NCI-H460 (cell line): Measurements from ENCODE around the gene MSMP. TPM values are rescaled to one million over a fixed set of nuclear protein-coding genes. Genes with fewer than 3 reads are reported as not detected.
A peak's percentile ranks its signal among the peaks of the same experiment; 100 is the strongest.

Experiments used
- DNase-seq: peaks from one replicate; pipeline ENCODE4 v3.0.0-alpha.2; 2016; ENCODE audit warnings: low read depth; ENCODE audit errors: extremely low read depth
- total RNA-seq: library from RNA; depleted of rRNA; stranded (reverse); fragments of >200 nt; shearing (Covaris generic); gene quantifications from 2 replicates; pipeline ENCODE4 v1.2.3, GENCODE V29; 2014

Gene MSMP
- total RNA-seq, 1 experiment from 2014 or later = 1.1 TPM

DNA sequence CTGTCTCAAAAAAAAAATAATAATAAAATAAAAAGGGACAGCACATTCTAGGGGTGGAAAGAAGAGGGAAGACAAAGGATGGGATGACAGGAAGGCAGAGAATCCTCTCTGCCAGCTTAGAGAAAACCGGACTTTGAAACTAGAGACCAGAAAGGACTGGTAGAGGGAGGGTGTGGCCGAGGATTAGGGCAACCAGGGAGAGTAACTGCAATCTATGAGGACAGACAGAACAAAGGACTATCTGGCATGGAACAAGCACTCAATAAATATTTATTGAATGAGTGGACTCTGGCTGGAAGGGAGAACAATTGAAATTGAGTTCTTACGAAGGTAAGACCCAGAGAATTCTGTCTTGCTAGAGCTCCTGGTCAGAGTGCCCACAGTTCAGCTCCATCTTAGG lies 7.5 kb downstream of the MSMP start:
- DNase-seq = no peak

DNA sequence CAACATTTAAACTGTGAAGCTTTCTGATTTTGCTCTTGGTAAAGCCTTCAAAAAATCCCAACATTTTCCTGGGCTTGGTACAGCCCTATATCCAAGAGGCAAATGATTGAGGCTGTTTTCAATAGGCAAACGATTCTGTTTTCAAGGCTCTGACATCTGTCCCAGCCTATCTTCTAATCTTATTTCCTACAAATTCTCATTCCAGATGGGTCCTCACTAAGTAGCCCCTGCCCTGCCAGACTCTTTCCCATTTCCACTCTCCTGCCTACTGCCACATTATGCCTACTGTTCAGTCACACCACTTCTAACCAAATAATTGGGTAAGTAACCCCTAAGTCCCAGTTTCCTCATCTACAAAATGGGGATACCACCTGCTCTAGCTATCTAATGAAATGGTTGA lies 8.5 kb downstream of the MSMP start:
- no peak for DNase-seq

GRCh38 chr9:35743880-35744518 lies 10.1 kb downstream of the MSMP start:
- no peak for DNase-seq

GRCh38 chr9:35743452-35743851 lies 10.6 kb downstream of the MSMP start:
- DNase-seq = no peak

GRCh38 chr9:35741740-35742139 lies 12.3 kb downstream of the MSMP start:
- DNase-seq = no peak

GRCh38 chr9:35740243-35740642 lies 13.8 kb downstream of the MSMP start:
- DNase-seq = no peak

- DNase-seq = no peak
These were observed 15.2 kb downstream of the MSMP start for GRCh38 chr9:35738924-35739323.

DNA sequence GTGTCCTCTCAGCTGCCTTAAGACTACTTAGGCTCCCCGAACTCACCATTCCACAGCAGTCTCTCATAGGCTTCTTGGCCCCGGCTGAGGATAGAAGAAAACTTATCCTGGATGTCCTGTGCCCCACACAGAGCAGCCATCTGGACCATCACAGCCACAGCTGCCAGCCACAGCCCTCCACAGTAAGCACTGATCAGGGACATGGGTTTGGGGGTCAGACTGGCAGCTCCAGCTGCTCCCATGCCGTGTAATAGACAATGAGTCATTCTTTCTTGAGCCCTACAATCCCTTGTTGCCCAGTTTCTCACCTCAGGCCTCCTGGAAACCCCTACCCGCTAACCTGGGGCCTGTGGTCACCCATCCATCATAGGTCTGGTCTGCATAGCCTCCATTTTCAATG lies 15.9 kb downstream of the MSMP start:
- no peak for DNase-seq

GRCh38 chr9:35737143-35737542 lies 16.9 kb downstream of the MSMP start:
- no peak for DNase-seq

GRCh38 chr9:35736201-35736633 lies 17.9 kb downstream of the MSMP start:
- DNase-seq = peak; percentile 74

DNA sequence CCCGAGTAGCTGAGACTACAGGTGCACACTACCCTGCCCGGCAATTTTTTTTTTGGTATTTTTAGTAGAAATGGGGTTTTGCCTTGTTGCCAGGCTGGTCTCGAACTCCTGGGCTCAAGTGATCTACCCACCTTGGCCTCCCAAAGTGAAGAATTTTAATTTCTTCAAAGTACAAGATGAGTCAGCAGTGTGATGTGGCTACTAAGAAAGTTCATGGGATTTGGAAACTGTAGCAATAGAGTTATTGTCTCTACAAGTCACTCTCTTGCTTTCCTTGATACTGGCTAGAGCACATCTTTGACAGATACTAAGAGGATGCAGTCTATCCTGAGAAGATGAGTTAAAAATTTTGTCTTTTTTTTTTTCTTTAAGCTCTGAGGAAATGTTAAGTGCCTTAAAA lies 20.0 kb downstream of the MSMP start:
- DNase-seq = no peak

GRCh38 chr9:35732800-35733541 lies 21.1 kb downstream of the MSMP start:
- no peak for DNase-seq

- DNase-seq = peak; percentile 96
These were observed 21.8 kb downstream of the MSMP start, which contains the start of the genes CREB3 and TLN1 for GRCh38 chr9:35732185-35732799. TSS of gene CREB3 (plus strand) at chr9:35732666. CDS start at chr9:35732773, 107 bp downstream. TSS of gene TLN1 (minus strand) at chr9:35732195. CDS start at chr9:35725694, 6,501 bp downstream.

DNA sequence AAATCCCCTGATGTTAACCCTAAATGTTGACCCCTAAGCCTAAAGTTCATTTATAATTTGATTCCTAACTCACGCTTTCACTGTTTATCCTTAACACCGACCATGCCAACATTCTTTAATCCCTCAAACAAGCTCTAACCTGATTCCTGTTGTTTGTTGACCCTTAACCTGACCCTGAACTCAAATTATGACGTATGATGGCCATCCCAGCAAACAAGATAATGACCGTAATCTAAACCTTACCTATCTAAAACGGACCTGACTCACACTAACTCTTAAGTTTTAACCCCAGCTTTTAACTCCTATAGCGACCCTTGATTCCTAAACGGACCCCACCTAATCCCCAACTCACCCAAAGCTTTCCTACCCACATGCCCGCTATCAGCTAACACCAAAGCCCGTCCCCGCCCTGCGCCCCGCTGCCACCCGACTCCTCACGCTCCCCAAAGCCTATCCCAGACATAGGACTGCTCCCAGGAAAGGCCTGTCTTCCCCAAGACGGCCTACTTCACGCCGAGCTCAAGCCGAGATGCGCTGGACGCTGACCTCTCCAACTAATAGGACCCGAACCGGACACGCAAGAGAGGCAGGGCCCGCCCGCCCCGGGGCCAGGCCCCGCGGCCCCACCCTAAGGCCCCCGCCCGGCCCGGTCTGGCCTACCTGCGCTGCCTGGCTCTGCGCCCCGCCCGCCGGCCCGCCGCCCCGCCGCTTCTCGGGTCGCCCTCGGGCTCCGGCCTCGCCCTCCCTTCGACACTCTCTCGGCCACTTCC lies 22.5 kb downstream of the MSMP start:
- no peak for DNase-seq

- DNase-seq = no peak
These were observed 23.6 kb downstream of the MSMP start for GRCh38 chr9:35730486-35730854.

DNA sequence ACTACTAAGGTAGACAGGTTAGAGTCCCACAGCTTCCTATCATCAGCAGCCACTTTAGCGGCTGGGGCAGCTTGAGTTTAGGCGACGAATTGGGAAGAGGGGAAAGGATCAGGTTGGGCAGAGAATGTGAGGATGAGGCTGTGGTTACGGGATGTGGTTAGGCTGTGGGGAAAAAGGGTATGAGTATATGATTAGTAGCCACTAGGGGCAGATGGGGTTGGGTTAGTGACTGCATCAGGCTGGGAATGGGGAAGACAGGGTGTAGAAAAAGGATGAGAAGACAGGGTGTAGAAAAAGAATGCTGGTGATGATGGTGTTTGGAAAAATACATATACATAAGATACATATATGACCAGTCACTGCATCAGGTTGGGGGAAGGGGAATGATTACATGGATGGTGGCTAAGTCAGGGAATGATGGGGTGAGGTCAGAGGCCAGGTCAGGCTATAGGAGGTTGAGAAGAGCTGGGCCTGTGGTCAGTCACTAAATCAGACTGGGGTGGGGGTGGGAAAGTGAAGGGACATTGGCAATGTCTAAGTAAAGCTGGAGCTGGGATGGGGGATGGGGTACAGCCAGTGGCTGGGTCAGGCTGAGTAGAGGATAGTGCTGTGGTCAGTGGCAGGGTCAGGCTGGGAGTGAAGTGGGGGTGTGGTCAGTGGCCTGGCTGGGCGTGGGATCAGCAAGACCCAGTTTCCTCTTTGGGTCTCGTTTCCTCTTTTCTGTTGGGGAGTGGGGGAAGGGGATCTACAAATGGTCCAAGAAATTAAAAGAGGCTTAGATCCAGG lies 24.2 kb downstream of the MSMP start:
- DNase-seq = peak; percentile 40

DNA sequence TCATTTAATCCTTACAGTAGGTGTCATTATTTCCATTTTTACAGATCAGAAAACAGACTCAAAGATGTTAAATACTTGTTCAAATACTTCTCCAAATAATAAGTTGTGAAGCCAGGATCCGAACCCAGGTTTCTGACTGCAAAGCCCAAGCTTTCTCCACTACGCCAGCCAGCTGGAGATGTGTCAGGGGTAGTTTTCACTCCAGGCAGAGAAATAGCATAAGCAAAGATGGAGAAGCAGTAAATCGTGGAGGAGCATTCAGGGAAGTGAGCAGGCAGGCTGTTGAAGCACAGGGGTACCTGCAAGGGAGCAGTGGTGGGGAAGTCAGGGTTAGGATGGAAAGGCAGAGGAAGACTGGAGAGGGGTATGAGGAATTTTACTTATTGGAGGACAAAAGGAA lies 25.0 kb downstream of the MSMP start:
- DNase-seq = no peak

- no peak for DNase-seq
These were observed 25.8 kb downstream of the MSMP start for GRCh38 chr9:35728041-35728971.

DNA sequence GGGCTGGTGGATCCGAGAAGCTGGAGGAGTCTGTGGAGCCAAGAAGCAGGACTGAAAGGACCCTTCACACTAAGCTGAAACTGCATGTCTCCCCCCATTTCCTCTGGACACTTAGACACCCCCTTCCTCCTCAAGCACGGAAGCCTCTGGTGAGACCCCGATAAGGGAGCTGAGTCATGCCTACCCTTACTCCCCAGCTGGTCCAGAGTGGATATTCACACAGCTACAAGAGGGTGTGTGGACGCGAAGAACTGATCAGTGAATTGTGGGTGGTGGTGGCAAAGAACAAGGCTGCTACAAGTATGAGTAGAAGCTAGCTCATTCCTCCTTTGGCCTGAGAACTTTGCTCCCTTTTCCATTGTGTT lies 26.4 kb downstream of the MSMP start:
- DNase-seq = no peak
